GM23338 (cell line): ENCODE data around the gene CAMTA1. TPM values are rescaled to one million over a fixed set of nuclear protein-coding genes. Genes with fewer than 3 reads are reported as not detected.
"Not testable (repeated sequence)": the region's sequence is repeated elsewhere in the genome, so short reads cannot be mapped to it uniquely, and the experiment has no call there.

Source experiments
- ATAC-seq: fragments of 200-7000 bp; cut with Tn5 transposase; 3 replicates; pipeline ENCODE4 v1.9.1; 2020
- DNase-seq: peaks from one replicate; pipeline ENCODE4 v3.0.0-alpha.2; 2015; ENCODE audit warnings: low spot score
- H2AFZ ChIP-seq: fragments of 200-600 bp; sonication (generic); 2 replicates; pipeline ENCODE4 v1.8.0; 2016; ENCODE audit warnings: antibody characterized with exemption, mild to moderate bottlenecking, moderate library complexity
- H3F3A ChIP-seq: fragments of 200-600 bp; sonication (generic); replicated peaks from 2 replicates; pipeline ENCODE4 v1.8.0; 2017; ENCODE audit warnings: antibody characterized with exemption, mixed run types, low read depth
- H3K27ac ChIP-seq: fragments of 200-600 bp; sonication (generic); 2 replicates; pipeline ENCODE4 v1.6.1; 2016; ENCODE audit warnings: low read depth
- H3K27me3 ChIP-seq: fragments of 200-600 bp; sonication (generic); 2 replicates; pipeline ENCODE4 v1.8.0; 2016; ENCODE audit warnings: mild to moderate bottlenecking, mixed run types, moderate library complexity; ENCODE audit not compliant: insufficient read depth
- H3K36me3 ChIP-seq: fragments of 200-600 bp; sonication (generic); 2 replicates; pipeline ENCODE4 v1.8.0; 2016; ENCODE audit warnings: mild to moderate bottlenecking; ENCODE audit not compliant: insufficient read depth
- H3K4me1 ChIP-seq: fragments of 200-600 bp; sonication (generic); 2 replicates; pipeline ENCODE4 v1.8.0; 2016; ENCODE audit warnings: mild to moderate bottlenecking, moderate library complexity; ENCODE audit not compliant: insufficient read depth
- H3K4me2 ChIP-seq: fragments of 200-600 bp; sonication (generic); 2 replicates; pipeline ENCODE4 v1.7.1; 2017; ENCODE audit warnings: mixed run types
- H3K4me3 ChIP-seq: fragments of 200-600 bp; sonication (generic); 2 replicates; pipeline ENCODE4 v1.6.1; 2016; ENCODE audit warnings: mixed run types
- H3K79me2 ChIP-seq: fragments of 200-600 bp; sonication (generic); replicated peaks from 2 replicates; pipeline ENCODE4 v1.8.0; 2017; ENCODE audit warnings: mild to moderate bottlenecking; ENCODE audit not compliant: insufficient read depth
- H3K9me2 ChIP-seq: fragments of 200-600 bp; sonication (generic); 2 replicates; pipeline ENCODE4 v1.8.0; 2017; ENCODE audit not compliant: insufficient read depth
- H4K20me1 ChIP-seq: fragments of 200-600 bp; sonication (generic); replicated peaks from 2 replicates; pipeline ENCODE4 v1.8.0; 2017; ENCODE audit warnings: mild to moderate bottlenecking; ENCODE audit not compliant: insufficient read depth
- H3K27ac Mint-ChIP-seq: 2 replicates; pipeline ENCODE4 v1.8.0; 2020; ENCODE audit warnings: inconsistent platforms, mild to moderate bottlenecking, moderate library complexity, mixed read lengths
- H3K27me3 Mint-ChIP-seq: 3 replicates; pipeline ENCODE4 v1.8.0; 2022; ENCODE audit warnings: low read depth, mild to moderate bottlenecking, moderate library complexity, mixed read lengths, inconsistent platforms; ENCODE audit not compliant: insufficient read depth, poor library complexity
- H3K36me3 Mint-ChIP-seq: 3 replicates; pipeline ENCODE4 v1.8.0; 2021; ENCODE audit warnings: low read depth, mild to moderate bottlenecking, inconsistent platforms, moderate library complexity, mixed read lengths
- H3K4me1 Mint-ChIP-seq: 3 replicates; pipeline ENCODE4 v1.8.0; 2020; ENCODE audit warnings: mild to moderate bottlenecking, inconsistent platforms, mixed read lengths
- H3K4me3 Mint-ChIP-seq: 3 replicates; pipeline ENCODE4 v1.8.0; 2021; ENCODE audit warnings: moderate library complexity, mild to moderate bottlenecking, inconsistent platforms, mixed read lengths
- H3K9me3 Mint-ChIP-seq: 3 replicates; pipeline ENCODE4 v1.8.0; 2020; ENCODE audit warnings: moderate library complexity, mild to moderate bottlenecking, inconsistent platforms, mixed read lengths
- CREB1 ChIP-seq: fragments of 250-450 bp; sonication (Bioruptor Pico); IDR thresholded peaks from 2 replicates; pipeline ENCODE4 v1.5.0; 2020; ENCODE audit warnings: low read depth, mild to moderate bottlenecking, moderate library complexity
- EZH2 ChIP-seq: fragments of 200-600 bp; sonication (generic); IDR thresholded peaks from one replicate; pipeline ENCODE4 v1.8.0; 2017; ENCODE audit warnings: antibody characterized with exemption, mild to moderate bottlenecking, low read depth; ENCODE audit not compliant: unreplicated experiment
- EZH2phosphoT487 ChIP-seq: fragments of 200-600 bp; sonication (generic); IDR thresholded peaks from one replicate; pipeline ENCODE4 v1.8.1; 2018; ENCODE audit warnings: antibody characterized with exemption; ENCODE audit not compliant: unreplicated experiment
- JUNB ChIP-seq: IDR thresholded peaks from one replicate; pipeline ENCODE4 v1.6.1; 2016; ENCODE audit warnings: antibody characterized with exemption; ENCODE audit not compliant: unreplicated experiment
- NANOG ChIP-seq: IDR thresholded peaks from 2 replicates; pipeline ENCODE4 v1.6.1; 2016; ENCODE audit warnings: antibody characterized with exemption, borderline replicate concordance
- POLR2AphosphoS5 ChIP-seq: IDR thresholded peaks from 2 replicates; pipeline ENCODE4 v1.6.1; 2016; ENCODE audit warnings: antibody characterized with exemption, low read depth
- STAT1 ChIP-seq: IDR thresholded peaks from one replicate; pipeline ENCODE4 v1.6.1; 2016; ENCODE audit warnings: antibody characterized with exemption; ENCODE audit not compliant: unreplicated experiment
- ZNF114 ChIP-seq: fragments of 250-450 bp; sonication (Bioruptor Pico); IDR thresholded peaks from 2 replicates; pipeline ENCODE4 v1.5.0; 2020; ENCODE audit warnings: mild to moderate bottlenecking, moderate library complexity
- polyA plus RNA-seq: library from polyadenylated mRNA; unstranded; fragments of >200 nt; fragmentation: Nextera tagmentation; extraction: Ambion mirVana; gene quantifications from 2 replicates; pipeline ENCODE4 v1.2.1, GENCODE V29; 2016
- total RNA-seq: library from RNA; depleted of rRNA; stranded (reverse); fragments of >200 nt; shearing (Covaris generic); gene quantifications from 2 replicates; pipeline ENCODE4 v1.2.3, GENCODE V29; 2014
- TF ChIP-seq, protein P1 (sequence below): IDR thresholded peaks from one replicate; pipeline ENCODE4 v1.6.1; 2018; ENCODE audit warnings: antibody characterized with exemption; ENCODE audit not compliant: unreplicated experiment
- TF ChIP-seq, protein P2 (sequence below): IDR thresholded peaks from 2 replicates; pipeline ENCODE4 v1.6.1; 2016; ENCODE audit warnings: antibody characterized with exemption
- TF ChIP-seq, protein P3 (sequence below), 2 experiments: fragments of 200-600 bp in 1 of 2; sonication (generic) in 1 of 2; conservative IDR thresholded peaks; 2 replicates each; pipeline versions ENCODE4 v1.5.1 to v1.6.1; 2016 to 2017; ENCODE audit warnings: antibody characterized with exemption in 2 of 2, low read depth in 2 of 2, mild to moderate bottlenecking in 2 of 2, moderate library complexity in 1 of 2

CAMTA1 gene
- total and polyA plus RNA-seq, 2 experiments from 2014 or later, result 115 to 519 TPM

DNA sequence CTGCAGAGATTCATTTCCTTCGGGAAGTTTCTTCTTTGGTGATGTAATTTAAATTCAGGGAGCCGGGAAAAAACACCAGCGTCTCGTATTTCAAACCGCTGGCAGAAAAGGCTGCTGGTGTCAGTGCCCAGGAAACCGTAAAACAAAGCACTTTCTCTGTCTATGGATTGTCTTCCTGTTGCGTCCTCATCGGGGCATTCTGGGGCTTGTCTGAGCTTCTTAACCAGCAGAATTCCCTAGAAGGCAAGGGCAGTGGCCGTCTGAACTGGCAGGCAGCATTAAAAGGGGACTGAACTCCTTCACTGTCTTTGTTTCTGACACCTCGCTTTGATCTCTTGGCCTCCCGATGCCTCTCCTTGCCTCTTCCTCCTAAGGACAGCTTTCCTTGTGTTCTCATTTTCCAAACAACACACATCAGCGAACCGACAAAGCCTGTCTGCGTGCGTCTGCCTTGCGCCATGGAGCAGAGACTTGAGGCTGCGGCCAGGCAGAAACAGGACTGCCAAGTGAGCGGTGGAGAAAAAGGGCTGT lies 594.3 kb downstream of the CAMTA1 start (continued):
- TF ChIP-seq, protein P1, sequence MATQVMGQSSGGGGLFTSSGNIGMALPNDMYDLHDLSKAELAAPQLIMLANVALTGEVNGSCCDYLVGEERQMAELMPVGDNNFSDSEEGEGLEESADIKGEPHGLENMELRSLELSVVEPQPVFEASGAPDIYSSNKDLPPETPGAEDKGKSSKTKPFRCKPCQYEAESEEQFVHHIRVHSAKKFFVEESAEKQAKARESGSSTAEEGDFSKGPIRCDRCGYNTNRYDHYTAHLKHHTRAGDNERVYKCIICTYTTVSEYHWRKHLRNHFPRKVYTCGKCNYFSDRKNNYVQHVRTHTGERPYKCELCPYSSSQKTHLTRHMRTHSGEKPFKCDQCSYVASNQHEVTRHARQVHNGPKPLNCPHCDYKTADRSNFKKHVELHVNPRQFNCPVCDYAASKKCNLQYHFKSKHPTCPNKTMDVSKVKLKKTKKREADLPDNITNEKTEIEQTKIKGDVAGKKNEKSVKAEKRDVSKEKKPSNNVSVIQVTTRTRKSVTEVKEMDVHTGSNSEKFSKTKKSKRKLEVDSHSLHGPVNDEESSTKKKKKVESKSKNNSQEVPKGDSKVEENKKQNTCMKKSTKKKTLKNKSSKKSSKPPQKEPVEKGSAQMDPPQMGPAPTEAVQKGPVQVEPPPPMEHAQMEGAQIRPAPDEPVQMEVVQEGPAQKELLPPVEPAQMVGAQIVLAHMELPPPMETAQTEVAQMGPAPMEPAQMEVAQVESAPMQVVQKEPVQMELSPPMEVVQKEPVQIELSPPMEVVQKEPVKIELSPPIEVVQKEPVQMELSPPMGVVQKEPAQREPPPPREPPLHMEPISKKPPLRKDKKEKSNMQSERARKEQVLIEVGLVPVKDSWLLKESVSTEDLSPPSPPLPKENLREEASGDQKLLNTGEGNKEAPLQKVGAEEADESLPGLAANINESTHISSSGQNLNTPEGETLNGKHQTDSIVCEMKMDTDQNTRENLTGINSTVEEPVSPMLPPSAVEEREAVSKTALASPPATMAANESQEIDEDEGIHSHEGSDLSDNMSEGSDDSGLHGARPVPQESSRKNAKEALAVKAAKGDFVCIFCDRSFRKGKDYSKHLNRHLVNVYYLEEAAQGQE, result no peak
- TF ChIP-seq EZH2 (no peak), ZNF114 (CRISPR knock-in tag) (no peak), POLR2AphosphoS5 (no peak)

DNA sequence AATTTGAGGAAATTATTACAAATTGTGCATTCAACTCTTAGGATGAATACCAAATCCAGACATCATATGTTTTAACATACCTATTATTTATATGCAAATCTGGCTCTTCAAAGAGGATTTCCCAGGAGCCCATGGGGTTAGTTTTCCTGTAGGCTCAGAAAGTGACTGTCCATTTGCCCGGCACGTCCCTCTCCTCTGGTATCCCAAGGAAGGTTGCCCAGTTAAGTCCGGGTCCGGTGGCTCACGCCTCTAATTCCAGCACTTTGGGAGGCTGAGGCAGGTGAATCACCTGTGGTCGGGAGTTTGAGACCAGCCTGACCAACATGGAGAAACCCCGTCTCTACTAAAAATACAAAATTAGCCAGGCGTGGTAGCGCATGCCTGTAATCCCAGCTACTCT lies 594.8 kb downstream of the CAMTA1 start:
- peaks cover 32% of the 10 kb centered on the region for H3K4me1 Mint-ChIP-seq
- H3K79me2 ChIP-seq, H3K36me3 Mint-ChIP-seq, H3K27ac Mint-ChIP-seq, H3F3A ChIP-seq, DNase-seq, H4K20me1 ChIP-seq, H3K4me3 Mint-ChIP-seq, ATAC-seq, H3K4me3 ChIP-seq, H3K9me2 ChIP-seq, H3K27me3 ChIP-seq, H3K36me3 ChIP-seq, H3K9me3 Mint-ChIP-seq, H3K27me3 Mint-ChIP-seq: not testable (repeated sequence)
- Histone ChIP-seq H3K27ac (peak overlapping the region; percentile 52), H3K4me1 (peaks cover 19% of the 10 kb centered on the region), H2AFZ (0 out of 2 replicates have a peak overlapping the region, but pooled peaks have one; percentile 48), H3K4me2 (peak overlapping the region; percentile 51)

DNA sequence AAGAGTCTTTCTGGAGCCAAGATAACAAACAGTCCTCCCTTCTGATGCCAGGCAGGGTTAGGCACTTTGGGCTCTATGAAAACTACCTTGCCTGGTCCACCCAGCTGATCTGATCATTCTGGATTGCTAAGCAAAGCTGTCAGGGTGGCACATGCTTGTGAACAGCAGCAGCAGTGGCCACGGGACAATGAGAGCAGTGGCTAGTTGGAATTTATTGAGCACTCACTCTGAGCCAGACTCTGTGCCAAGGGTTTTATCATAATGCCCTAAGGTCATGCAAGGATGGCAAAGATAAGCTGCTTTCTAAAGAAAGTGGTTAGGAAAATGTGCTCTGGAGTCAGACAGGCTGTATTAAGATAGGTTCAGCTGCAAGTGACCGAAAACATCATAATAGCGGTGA lies 595.5 kb downstream of the CAMTA1 start:
- Histone ChIP-seq H3K27ac (no peak overlapping the region), H3K36me3 (no peaks in the 10 kb centered on the region), H4K20me1 (no peaks in the 10 kb centered on the region), H3F3A (no peaks in the 10 kb centered on the region), H2AFZ (0 out of 2 replicates have a peak overlapping the region, but pooled peaks have one; percentile 48), H3K9me2 (no peaks in the 10 kb centered on the region), H3K27me3 (no peaks in the 10 kb centered on the region), H3K4me2 (no peak overlapping the region), H3K79me2 (no peaks in the 10 kb centered on the region), H3K4me1 (peaks cover 19% of the 10 kb centered on the region), H3K4me3 (no peak overlapping the region)
- no peak overlapping the region for H3K4me3 Mint-ChIP-seq
- H3K9me3 Mint-ChIP-seq, result no peaks in the 10 kb centered on the region; the same call in 2 of the 3 replicates
- TF ChIP-seq CREB1 (CRISPR knock-in tag) (no peak), JUNB (no peak), EZH2 (no peak), EZH2phosphoT487 (no peak), NANOG (no peak), STAT1 (no peak)
- TF ChIP-seq, protein P1, result no peak
- TF ChIP-seq, protein P2, sequence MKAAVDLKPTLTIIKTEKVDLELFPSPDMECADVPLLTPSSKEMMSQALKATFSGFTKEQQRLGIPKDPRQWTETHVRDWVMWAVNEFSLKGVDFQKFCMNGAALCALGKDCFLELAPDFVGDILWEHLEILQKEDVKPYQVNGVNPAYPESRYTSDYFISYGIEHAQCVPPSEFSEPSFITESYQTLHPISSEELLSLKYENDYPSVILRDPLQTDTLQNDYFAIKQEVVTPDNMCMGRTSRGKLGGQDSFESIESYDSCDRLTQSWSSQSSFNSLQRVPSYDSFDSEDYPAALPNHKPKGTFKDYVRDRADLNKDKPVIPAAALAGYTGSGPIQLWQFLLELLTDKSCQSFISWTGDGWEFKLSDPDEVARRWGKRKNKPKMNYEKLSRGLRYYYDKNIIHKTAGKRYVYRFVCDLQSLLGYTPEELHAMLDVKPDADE, result no peak
- TF ChIP-seq, protein P3, sequence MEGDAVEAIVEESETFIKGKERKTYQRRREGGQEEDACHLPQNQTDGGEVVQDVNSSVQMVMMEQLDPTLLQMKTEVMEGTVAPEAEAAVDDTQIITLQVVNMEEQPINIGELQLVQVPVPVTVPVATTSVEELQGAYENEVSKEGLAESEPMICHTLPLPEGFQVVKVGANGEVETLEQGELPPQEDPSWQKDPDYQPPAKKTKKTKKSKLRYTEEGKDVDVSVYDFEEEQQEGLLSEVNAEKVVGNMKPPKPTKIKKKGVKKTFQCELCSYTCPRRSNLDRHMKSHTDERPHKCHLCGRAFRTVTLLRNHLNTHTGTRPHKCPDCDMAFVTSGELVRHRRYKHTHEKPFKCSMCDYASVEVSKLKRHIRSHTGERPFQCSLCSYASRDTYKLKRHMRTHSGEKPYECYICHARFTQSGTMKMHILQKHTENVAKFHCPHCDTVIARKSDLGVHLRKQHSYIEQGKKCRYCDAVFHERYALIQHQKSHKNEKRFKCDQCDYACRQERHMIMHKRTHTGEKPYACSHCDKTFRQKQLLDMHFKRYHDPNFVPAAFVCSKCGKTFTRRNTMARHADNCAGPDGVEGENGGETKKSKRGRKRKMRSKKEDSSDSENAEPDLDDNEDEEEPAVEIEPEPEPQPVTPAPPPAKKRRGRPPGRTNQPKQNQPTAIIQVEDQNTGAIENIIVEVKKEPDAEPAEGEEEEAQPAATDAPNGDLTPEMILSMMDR (conservative IDR thresholded peaks at IDR 0.05; ENCODE audit: low read depth in 2 of 2), result no peak
- DNase-seq (no peak), ATAC-seq (no peak)
- peaks cover 27% of the 10 kb centered on the region for H3K4me1 Mint-ChIP-seq
- no peak overlapping the region for H3K27ac Mint-ChIP-seq
- H3K27me3 Mint-ChIP-seq, result peaks cover 3% of the 10 kb centered on the region
- no peaks in the 10 kb centered on the region for H3K36me3 Mint-ChIP-seq
